HG03442 (cell line): ENCODE measurements around the gene ARHGEF4.

ENCODE experiments used
- ATAC-seq: cut with Tn5 transposase; IDR thresholded peaks from one replicate; pipeline ENCODE4 v1.9.1; 2021; ENCODE audit warnings: mild to moderate bottlenecking, moderate library complexity; ENCODE audit not compliant: unreplicated experiment

ARHGEF4 gene

GRCh38 chr2:131006561-131006960 is 169.8 kb downstream of the ARHGEF4 start:
- ATAC-seq, result no peak

- no peak for ATAC-seq
Measured at GRCh38 chr2:131008967-131009366, 172.3 kb downstream of the ARHGEF4 start.

GRCh38 chr2:131009713-131010475 is 173.2 kb downstream of the ARHGEF4 start:
- ATAC-seq, result no peak

- ATAC-seq, result no peak
Measured at GRCh38 chr2:131010566-131010965, 173.9 kb downstream of the ARHGEF4 start.

GRCh38 chr2:131011486-131011885 is 174.8 kb downstream of the ARHGEF4 start:
- ATAC-seq, result no peak

- no peak for ATAC-seq
Measured at GRCh38 chr2:131014141-131014540, 177.4 kb downstream of the ARHGEF4 start.

GRCh38 chr2:131015764-131016163 is 179.1 kb downstream of the ARHGEF4 start:
- ATAC-seq, result no peak

- ATAC-seq, result no peak
Measured at GRCh38 chr2:131016826-131017741, 180.4 kb downstream of the ARHGEF4 start.

GRCh38 chr2:131022731-131023130 is 186.0 kb downstream of the ARHGEF4 start:
- no peak for ATAC-seq

GRCh38 chr2:131023758-131024157 is 187.0 kb downstream of the ARHGEF4 start:
- ATAC-seq, result no peak

- no peak for ATAC-seq
Measured at GRCh38 chr2:131026919-131027318, 190.2 kb downstream of the ARHGEF4 start.

GRCh38 chr2:131027566-131028528 is 191.1 kb downstream of the ARHGEF4 start:
- no peak for ATAC-seq

GRCh38 chr2:131029812-131030211 is 193.1 kb downstream of the ARHGEF4 start:
- ATAC-seq, result no peak

GRCh38 chr2:131030478-131030971 is 193.8 kb downstream of the ARHGEF4 start:
- no peak for ATAC-seq

GRCh38 chr2:131031431-131031841 is 194.7 kb downstream of the ARHGEF4 start:
- no peak for ATAC-seq

- ATAC-seq, result no peak
Measured at GRCh38 chr2:131031875-131032274, 195.2 kb downstream of the ARHGEF4 start.

- no peak for ATAC-seq
Measured at GRCh38 chr2:131032393-131032836, 195.7 kb downstream of the ARHGEF4 start.

- ATAC-seq, result no peak
Measured at GRCh38 chr2:131033786-131034121, 197.0 kb downstream of the ARHGEF4 start.

- ATAC-seq, result no peak
Measured at GRCh38 chr2:131034122-131035051, 197.7 kb downstream of the ARHGEF4 start.
